ENCODE measurements around the gene MYCBPAP.
"Not testable (repeated sequence)": the region's sequence is repeated elsewhere in the genome, so short reads cannot be mapped to it uniquely, and the experiment has no call there.

DNA sequence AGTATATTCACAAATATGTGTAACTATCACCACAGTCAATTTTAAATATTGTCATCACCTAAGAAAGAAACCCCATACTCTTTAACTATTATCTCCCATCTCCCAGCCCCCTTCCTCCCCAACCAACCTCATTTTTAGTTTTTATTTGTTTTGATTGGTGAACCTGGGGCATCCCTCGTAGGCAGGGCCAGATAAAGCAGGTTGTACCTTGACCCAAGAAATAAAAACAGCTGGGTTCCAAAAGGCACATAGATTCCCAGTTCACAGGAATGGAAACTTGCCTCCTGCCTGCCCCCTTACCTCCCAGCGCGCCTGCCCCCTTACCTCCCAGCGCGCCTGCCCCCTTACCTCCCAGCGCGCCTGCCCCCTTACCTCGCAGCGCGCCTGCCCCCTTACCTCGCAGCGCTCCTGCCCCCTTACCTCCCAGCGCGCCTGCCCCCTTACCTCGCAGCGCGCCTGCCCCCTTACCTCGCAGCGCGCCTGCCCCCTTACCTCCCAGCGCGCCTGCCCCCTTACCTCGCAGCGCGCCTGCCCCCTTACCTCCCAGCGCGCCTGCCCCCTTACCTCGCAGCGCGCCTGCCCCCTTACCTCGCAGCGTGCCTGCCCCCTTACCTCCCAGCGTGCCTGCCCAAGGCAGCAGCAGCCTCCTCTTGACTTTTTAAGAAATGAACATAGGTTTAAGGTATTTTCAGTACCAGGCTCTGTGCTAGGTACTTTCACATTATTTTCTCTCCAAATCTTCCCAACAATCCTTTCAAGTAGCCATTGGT is 32.3 kb upstream of the MYCBPAP start:
- TF ChIP-seq, protein P1, sequence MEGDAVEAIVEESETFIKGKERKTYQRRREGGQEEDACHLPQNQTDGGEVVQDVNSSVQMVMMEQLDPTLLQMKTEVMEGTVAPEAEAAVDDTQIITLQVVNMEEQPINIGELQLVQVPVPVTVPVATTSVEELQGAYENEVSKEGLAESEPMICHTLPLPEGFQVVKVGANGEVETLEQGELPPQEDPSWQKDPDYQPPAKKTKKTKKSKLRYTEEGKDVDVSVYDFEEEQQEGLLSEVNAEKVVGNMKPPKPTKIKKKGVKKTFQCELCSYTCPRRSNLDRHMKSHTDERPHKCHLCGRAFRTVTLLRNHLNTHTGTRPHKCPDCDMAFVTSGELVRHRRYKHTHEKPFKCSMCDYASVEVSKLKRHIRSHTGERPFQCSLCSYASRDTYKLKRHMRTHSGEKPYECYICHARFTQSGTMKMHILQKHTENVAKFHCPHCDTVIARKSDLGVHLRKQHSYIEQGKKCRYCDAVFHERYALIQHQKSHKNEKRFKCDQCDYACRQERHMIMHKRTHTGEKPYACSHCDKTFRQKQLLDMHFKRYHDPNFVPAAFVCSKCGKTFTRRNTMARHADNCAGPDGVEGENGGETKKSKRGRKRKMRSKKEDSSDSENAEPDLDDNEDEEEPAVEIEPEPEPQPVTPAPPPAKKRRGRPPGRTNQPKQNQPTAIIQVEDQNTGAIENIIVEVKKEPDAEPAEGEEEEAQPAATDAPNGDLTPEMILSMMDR (IDR thresholded peaks at IDR 0.05): not testable (repeated sequence)
- not testable (repeated sequence) for TF ChIP-seq POLR2A (IDR thresholded peaks at IDR 0.05)

All from lower leg skin (tissue), 3 donors.